WTC11 (cell line): ENCODE data around the gene RABGAP1. TPM values are rescaled to one million over a fixed set of nuclear protein-coding genes. Genes with fewer than 3 reads are reported as not detected.

Source experiments
- AR ChIP-seq: fragments of 250-450 bp; sonication (Bioruptor Pico); IDR thresholded peaks from 2 replicates; pipeline ENCODE4 v1.9.0; 2021; ENCODE audit warnings: mild to moderate bottlenecking
- ATF1 ChIP-seq: sonication (generic); formaldehyde crosslinking; IDR thresholded peaks from 2 replicates; pipeline ENCODE4 v1.8.1; 2023; ENCODE audit warnings: mild to moderate bottlenecking, moderate library complexity, missing genetic modification reagents
- ATF2 ChIP-seq: sonication (generic); formaldehyde crosslinking; IDR thresholded peaks from 2 replicates; pipeline ENCODE4 v1.8.1; 2022; ENCODE audit warnings: low read depth, missing genetic modification reagents, borderline replicate concordance
- ATF6 ChIP-seq: sonication (generic); formaldehyde crosslinking; IDR thresholded peaks from 2 replicates; pipeline ENCODE4 v1.8.1; 2023; ENCODE audit warnings: mild to moderate bottlenecking, missing genetic modification reagents
- E2F4 ChIP-seq: sonication (generic); formaldehyde crosslinking; IDR thresholded peaks from 2 replicates; pipeline ENCODE4 v1.8.1; 2022; ENCODE audit warnings: low read depth, mild to moderate bottlenecking, moderate library complexity, missing genetic modification reagents, borderline replicate concordance
- ETV6 ChIP-seq: sonication (generic); formaldehyde crosslinking; IDR thresholded peaks from 2 replicates; pipeline ENCODE4 v1.8.1; 2022; ENCODE audit warnings: mild to moderate bottlenecking, missing genetic modification reagents
- FOXJ3 ChIP-seq: sonication (generic); formaldehyde crosslinking; IDR thresholded peaks from 2 replicates; pipeline ENCODE4 v1.9.0; 2021; ENCODE audit warnings: missing genetic modification reagents, mild to moderate bottlenecking, borderline replicate concordance
- GTF2I ChIP-seq: fragments of 250-450 bp; sonication (Bioruptor Pico); conservative IDR thresholded peaks from 2 replicates; pipeline ENCODE4 v1.4.0; 2021; ENCODE audit warnings: mild to moderate bottlenecking
- HMGA2 ChIP-seq: fragments of 250-450 bp; sonication (Bioruptor Pico); IDR thresholded peaks from 2 replicates; pipeline ENCODE4 v1.4.0; 2021; ENCODE audit warnings: mild to moderate bottlenecking, moderate library complexity
- KAT7 ChIP-seq: sonication (generic); formaldehyde crosslinking; IDR thresholded peaks from 2 replicates; pipeline ENCODE4 v1.8.1; 2023; ENCODE audit warnings: missing genetic modification reagents, mild to moderate bottlenecking, borderline replicate concordance
- MAX ChIP-seq: sonication (generic); formaldehyde crosslinking; IDR thresholded peaks from 2 replicates; pipeline ENCODE4 v1.8.0; 2022; ENCODE audit warnings: mild to moderate bottlenecking, missing genetic modification reagents
- NFATC4 ChIP-seq: fragments of 250-450 bp; sonication (Bioruptor Pico); IDR thresholded peaks from 2 replicates; pipeline ENCODE4 v1.9.0; 2021; ENCODE audit warnings: mild to moderate bottlenecking
- NR1H2 ChIP-seq: sonication (generic); formaldehyde crosslinking; IDR thresholded peaks from 2 replicates; pipeline ENCODE4 v1.9.0; 2021; ENCODE audit warnings: mild to moderate bottlenecking, moderate library complexity, missing genetic modification reagents
- NR2C2 ChIP-seq: sonication (generic); formaldehyde crosslinking; IDR thresholded peaks from 2 replicates; pipeline ENCODE4 v1.8.0; 2022; ENCODE audit warnings: mild to moderate bottlenecking, missing genetic modification reagents
- OVOL2 ChIP-seq: fragments of 250-450 bp; sonication (Bioruptor Pico); IDR thresholded peaks from 2 replicates; pipeline ENCODE4 v1.9.0; 2021; ENCODE audit warnings: mild to moderate bottlenecking, borderline replicate concordance
- PREB ChIP-seq: sonication (generic); formaldehyde crosslinking; IDR thresholded peaks from 2 replicates; pipeline ENCODE4 v1.8.1; 2022; ENCODE audit warnings: mild to moderate bottlenecking, missing genetic modification reagents, moderate library complexity, borderline replicate concordance
- RELA ChIP-seq: sonication (generic); formaldehyde crosslinking; IDR thresholded peaks from 2 replicates; pipeline ENCODE4 v1.8.1; 2022; ENCODE audit warnings: missing genetic modification reagents, mild to moderate bottlenecking, borderline replicate concordance
- RORB ChIP-seq: fragments of 250-450 bp; sonication (Bioruptor Pico); IDR thresholded peaks from 2 replicates; pipeline ENCODE4 v1.9.0; 2021; ENCODE audit warnings: mild to moderate bottlenecking
- SMAD3 ChIP-seq: sonication (generic); formaldehyde crosslinking; IDR thresholded peaks from 2 replicates; pipeline ENCODE4 v1.8.0; 2022; ENCODE audit warnings: missing genetic modification reagents, mild to moderate bottlenecking, borderline replicate concordance
- TCF7 ChIP-seq: sonication (generic); formaldehyde crosslinking; IDR thresholded peaks from 2 replicates; pipeline ENCODE4 v1.8.0; 2022; ENCODE audit warnings: mild to moderate bottlenecking, low read depth, missing genetic modification reagents, moderate library complexity
- TEAD4 ChIP-seq: sonication (generic); formaldehyde crosslinking; IDR thresholded peaks from 2 replicates; pipeline ENCODE4 v1.8.0; 2022; ENCODE audit warnings: mild to moderate bottlenecking, missing genetic modification reagents
- TP53 ChIP-seq: sonication (generic); formaldehyde crosslinking; IDR thresholded peaks from 2 replicates; pipeline ENCODE4 v1.8.1; 2023; ENCODE audit warnings: mild to moderate bottlenecking, missing genetic modification reagents
- ZBTB43 ChIP-seq: sonication (generic); formaldehyde crosslinking; IDR thresholded peaks from 2 replicates; pipeline ENCODE4 v1.8.1; 2023; ENCODE audit warnings: mild to moderate bottlenecking, missing genetic modification reagents
- ZMAT4 ChIP-seq: fragments of 250-450 bp; sonication (Bioruptor Pico); IDR thresholded peaks from 2 replicates; pipeline ENCODE4 v1.9.0; 2021; ENCODE audit warnings: mild to moderate bottlenecking
- ZNF232 ChIP-seq: sonication (generic); formaldehyde crosslinking; IDR thresholded peaks from 2 replicates; pipeline ENCODE4 v1.8.0; 2022; ENCODE audit warnings: mild to moderate bottlenecking, missing genetic modification reagents
- ZNF263 ChIP-seq: sonication (generic); formaldehyde crosslinking; IDR thresholded peaks from 2 replicates; pipeline ENCODE4 v1.8.1; 2022; ENCODE audit warnings: low read depth, mild to moderate bottlenecking, moderate library complexity, missing genetic modification reagents
- ZNF317 ChIP-seq: sonication (generic); formaldehyde crosslinking; IDR thresholded peaks from 2 replicates; pipeline ENCODE4 v1.8.1; 2023; ENCODE audit warnings: low read depth, mild to moderate bottlenecking, moderate library complexity, missing genetic modification reagents, borderline replicate concordance
- ZNF416 ChIP-seq: fragments of 250-450 bp; sonication (Bioruptor Pico); IDR thresholded peaks from 2 replicates; pipeline ENCODE4 v1.9.0; 2021; ENCODE audit warnings: mild to moderate bottlenecking, inconsistent platforms
- ZNF423 ChIP-seq: fragments of 250-450 bp; sonication (Bioruptor Pico); IDR thresholded peaks from 2 replicates; pipeline ENCODE4 v2.1.2; 2022; ENCODE audit warnings: mild to moderate bottlenecking, moderate library complexity
- total RNA-seq: library from RNA; stranded (reverse); gene quantifications from 3 replicates; pipeline ENCODE4 v1.2.3, GENCODE V29; 2021

RABGAP1 gene
- total RNA-seq, 1 experiment from 2014 or later: 38.1 TPM

- TF ChIP-seq ATF6 (CRISPR knock-in tag) (no peak), NFATC4 (CRISPR knock-in tag) (no peak; the same call in 1 of the 2 replicates), FOXJ3 (CRISPR knock-in tag) (no peak), ATF2 (no peak), ZNF423 (CRISPR knock-in tag) (no peak), NR1H2 (no peak), ZNF317 (CRISPR knock-in tag) (peak; percentile 100), ETV6 (CRISPR knock-in tag) (peak; percentile 61; the same call in 1 of the 2 replicates), ZNF416 (CRISPR knock-in tag) (peak; percentile 91), PREB (CRISPR knock-in tag) (no peak), ZNF232 (CRISPR knock-in tag) (0 out of 2 replicates have a peak, but pooled peaks have one; percentile 22), ZBTB43 (no peak), RORB (CRISPR knock-in tag) (no peak), ZNF263 (CRISPR knock-in tag) (no peak), KAT7 (no peak; the same call in 1 of the 2 replicates), RELA (CRISPR knock-in tag) (no peak), AR (CRISPR knock-in tag) (no peak), NR2C2 (CRISPR knock-in tag) (no peak), ZMAT4 (peak; percentile 74; the same call in 1 of the 2 replicates), MAX (CRISPR knock-in tag) (no peak; the same call in 1 of the 2 replicates), OVOL2 (CRISPR knock-in tag) (no peak), GTF2I (CRISPR knock-in tag) (no peak), TEAD4 (CRISPR knock-in tag) (no peak), ATF1 (CRISPR knock-in tag) (no peak), SMAD3 (CRISPR knock-in tag) (0 out of 2 replicates have a peak, but pooled peaks have one; percentile 24), TP53 (0 out of 2 replicates have a peak, but pooled peaks have one; percentile 57), TCF7 (CRISPR knock-in tag) (no peak), HMGA2 (no peak), E2F4 (CRISPR knock-in tag) (no peak)
These were observed at the start of gene RABGAP1 (continued) for GRCh38 chr9:122940749-122941581.
